Glutamatergic neuron (in vitro differentiated cells): Measurements from ENCODE around the gene DUS4L. TPM values are rescaled to one million over a fixed set of nuclear protein-coding genes. Genes with fewer than 3 reads are reported as not detected.

Experiments used
- DNase-seq: peaks from one replicate; pipeline ENCODE4 v3.0.0; 2022
- H3K27ac Mint-ChIP-seq: one replicate; pipeline ENCODE4 v1.8.0; 2020; ENCODE audit warnings: mild to moderate bottlenecking, mixed read lengths, inconsistent platforms; ENCODE audit not compliant: unreplicated experiment
- H3K27me3 Mint-ChIP-seq: one replicate; pipeline ENCODE4 v1.8.0; 2020; ENCODE audit warnings: mild to moderate bottlenecking, moderate library complexity, mixed read lengths, inconsistent platforms; ENCODE audit not compliant: unreplicated experiment
- H3K36me3 Mint-ChIP-seq: one replicate; pipeline ENCODE4 v1.8.0; 2020; ENCODE audit warnings: mild to moderate bottlenecking, mixed read lengths, inconsistent platforms; ENCODE audit not compliant: unreplicated experiment
- H3K4me1 Mint-ChIP-seq: one replicate; pipeline ENCODE4 v1.8.0; 2020; ENCODE audit warnings: mild to moderate bottlenecking, low read depth, mixed read lengths, inconsistent platforms; ENCODE audit not compliant: unreplicated experiment
- H3K4me3 Mint-ChIP-seq: one replicate; pipeline ENCODE4 v1.8.0; 2020; ENCODE audit warnings: mild to moderate bottlenecking, mixed read lengths, inconsistent platforms; ENCODE audit not compliant: unreplicated experiment
- H3K9me3 Mint-ChIP-seq: one replicate; pipeline ENCODE4 v1.8.0; 2020; ENCODE audit warnings: mild to moderate bottlenecking, moderate library complexity, mixed read lengths, inconsistent platforms; ENCODE audit not compliant: unreplicated experiment
- CTCF ChIP-seq: fragments of 200-600 bp; sonication (generic); IDR thresholded peaks from one replicate; pipeline ENCODE4 v1.5.0; 2021; ENCODE audit not compliant: partially characterized antibody, unreplicated experiment
- total RNA-seq: library from RNA; stranded (reverse); fragmentation: NEBNext Ultra II Directional; extraction: Animal tissue kit (Norgen Biotek cat#: 25700); gene quantifications from one replicate; pipeline ENCODE4 v1.2.1, GENCODE V29; 2021; ENCODE audit not compliant: unreplicated experiment

The DUS4L gene
- total RNA-seq, 1 donor from 2014 or later: 11.5 TPM

GRCh38 chr7:107605218-107605815 lies 41.5 kb downstream of the DUS4L start:
- no peak for TF ChIP-seq CTCF
- Mint-ChIP-seq H3K4me3 (no peak overlapping the region), H3K9me3 (no peaks in the 10 kb centered on the region), H3K27ac (peak overlapping the region; percentile 69), H3K36me3 (no peaks in the 10 kb centered on the region), H3K27me3 (no peaks in the 10 kb centered on the region), H3K4me1 (peaks cover 17% of the 10 kb centered on the region)
- no peak for DNase-seq

- Mint-ChIP-seq H3K4me3 (no peak overlapping the region), H3K36me3 (no peaks in the 10 kb centered on the region), H3K27ac (no peak overlapping the region), H3K27me3 (no peaks in the 10 kb centered on the region), H3K9me3 (no peaks in the 10 kb centered on the region), H3K4me1 (peaks cover 17% of the 10 kb centered on the region)
- DNase-seq: no peak
- TF ChIP-seq CTCF: no peak
Observed at GRCh38 chr7:107606303-107606702, 42.5 kb downstream of the DUS4L start.

GRCh38 chr7:107609811-107610261 lies 46.1 kb downstream of the DUS4L start:
- Mint-ChIP-seq H3K27ac (no peak overlapping the region), H3K4me1 (peaks cover 13% of the 10 kb centered on the region), H3K9me3 (peaks cover 2% of the 10 kb centered on the region), H3K27me3 (no peaks in the 10 kb centered on the region), H3K4me3 (no peak overlapping the region), H3K36me3 (no peaks in the 10 kb centered on the region)
- no peak for DNase-seq
- no peak for TF ChIP-seq CTCF

GRCh38 chr7:107610323-107610722 lies 46.6 kb downstream of the DUS4L start:
- Mint-ChIP-seq H3K4me1 (peaks cover 9% of the 10 kb centered on the region), H3K27ac (no peak overlapping the region), H3K4me3 (no peak overlapping the region), H3K27me3 (no peaks in the 10 kb centered on the region), H3K9me3 (peaks cover 2% of the 10 kb centered on the region), H3K36me3 (no peaks in the 10 kb centered on the region)
- no peak for DNase-seq
- TF ChIP-seq CTCF: no peak

- H3K36me3 Mint-ChIP-seq: no peaks in the 10 kb centered on the region
- H3K27me3 Mint-ChIP-seq: no peaks in the 10 kb centered on the region
- H3K4me1 Mint-ChIP-seq: no peaks in the 10 kb centered on the region
- H3K27ac Mint-ChIP-seq: no peak overlapping the region
- H3K9me3 Mint-ChIP-seq: peaks cover 2% of the 10 kb centered on the region
- H3K4me3 Mint-ChIP-seq: no peak overlapping the region
- no peak for TF ChIP-seq CTCF
- no peak for DNase-seq
Observed at GRCh38 chr7:107613439-107613838, 49.7 kb downstream of the DUS4L start.
